CD8-positive, alpha-beta memory T cell (primary cell): ENCODE measurements around the gene KRTCAP2. TPM values are rescaled to one million over a fixed set of nuclear protein-coding genes. Genes with fewer than 3 reads are reported as not detected.
A peak's percentile ranks its signal among the peaks of the same experiment; 100 is the strongest.
"Not testable (repeated sequence)": the region's sequence is repeated elsewhere in the genome, so short reads cannot be mapped to it uniquely, and the experiment has no call there.

Experiments
- CTCF ChIA-PET: fragments of 350-600 bp; sonication (Branson Sonifier 250); formaldehyde crosslinking; loops from one replicate; lab custom pipeline; 2021; ENCODE audit warnings: antibody characterized with exemption; lab: Charles Lee
- POLR2A ChIA-PET: fragments of 350-600 bp; sonication (Branson Sonifier 250); formaldehyde crosslinking; loops from one replicate; lab custom pipeline; 2021; ENCODE audit warnings: antibody characterized with exemption; lab: Charles Lee
- DNase-seq, 5 donors: peaks; one replicate each; pipeline versions ENCODE4 v3.0.0 to v3.0.0-alpha.2; 2020 to 2022; ENCODE audit warnings: mixed read lengths in 1 of 5
- H3K27ac ChIP-seq: one replicate; pipeline ENCODE4 v1.7.0; 2013; ENCODE audit warnings: low read depth, mild to moderate bottlenecking, low read length, moderate library complexity
- H3K27me3 ChIP-seq: 2 replicates; pipeline ENCODE4 v1.7.0; 2013; ENCODE audit warnings: low read length, mild to moderate bottlenecking; ENCODE audit not compliant: insufficient read depth, poor library complexity, severe bottlenecking
- H3K36me3 ChIP-seq: 2 replicates; pipeline ENCODE4 v1.7.0; 2013; ENCODE audit warnings: mild to moderate bottlenecking, low read length, moderate library complexity; ENCODE audit not compliant: insufficient read depth
- H3K4me1 ChIP-seq: 2 replicates; pipeline ENCODE4 v1.7.0; 2013; ENCODE audit warnings: mild to moderate bottlenecking, low read length, moderate library complexity; ENCODE audit not compliant: insufficient read depth
- H3K4me3 ChIP-seq: 2 replicates; pipeline ENCODE4 v1.7.0; 2013; ENCODE audit warnings: mild to moderate bottlenecking, low read length
- H3K9me3 ChIP-seq: 2 replicates; pipeline ENCODE4 v1.7.0; 2013; ENCODE audit warnings: mild to moderate bottlenecking, low read length
- H3K27ac Mint-ChIP-seq, 8 donors: one replicate each; pipeline ENCODE4 v1.8.0; 2020 to 2021; ENCODE audit warnings: mixed read lengths in 8 of 8, mild to moderate bottlenecking in 6 of 8, inconsistent platforms in 3 of 8, moderate library complexity in 3 of 8
- H3K27me3 Mint-ChIP-seq, 2 donors: one replicate each; pipeline ENCODE4 v1.8.0; 2020 to 2021; ENCODE audit warnings: mixed read lengths in 2 of 2, mild to moderate bottlenecking in 1 of 2, moderate library complexity in 1 of 2
- H3K36me3 Mint-ChIP-seq, 3 donors: one replicate each; pipeline ENCODE4 v1.8.0; 2020 to 2021; ENCODE audit warnings: mixed read lengths in 3 of 3, inconsistent platforms in 1 of 3, mild to moderate bottlenecking in 1 of 3
- H3K4me1 Mint-ChIP-seq, 3 donors: one replicate each; pipeline ENCODE4 v1.8.0; 2020 to 2021; ENCODE audit warnings: mixed read lengths in 3 of 3, inconsistent platforms in 1 of 3, mild to moderate bottlenecking in 1 of 3
- H3K4me3 Mint-ChIP-seq, 7 donors: one replicate each; pipeline ENCODE4 v1.8.0; 2020 to 2021; ENCODE audit warnings: mixed read lengths in 7 of 7, mild to moderate bottlenecking in 6 of 7, moderate library complexity in 4 of 7, inconsistent platforms in 2 of 7
- H3K9me3 Mint-ChIP-seq, 5 donors: one replicate each; pipeline ENCODE4 v1.8.0; 2020 to 2022; ENCODE audit warnings: mixed read lengths in 5 of 5, mild to moderate bottlenecking in 3 of 5, moderate library complexity in 2 of 5, inconsistent platforms in 1 of 5
- polyA plus RNA-seq: library from polyadenylated mRNA; unstranded; fragments of 300-500 nt; fragmentation: Illumina TruSeq; gene quantifications from one replicate; pipeline ENCODE4 v1.2.3, GENCODE V29; 2021
- total RNA-seq, 2 experiments: library from RNA; stranded (reverse); gene quantifications; one replicate each; pipeline ENCODE4 v1.2.3, GENCODE V29; 2021

The KRTCAP2 gene
- total and polyA plus RNA-seq, 3 experiments from 2014 or later: 181 to 576 (median 207) TPM

GRCh38 chr1:155191904-155192303 lies 18.8 kb upstream of the KRTCAP2 start:
- Histone ChIP-seq H3K27me3 (no peaks in the 10 kb centered on the region), H3K4me3 (no peak overlapping the region), H3K4me1 (peaks cover 24% of the 10 kb centered on the region), H3K27ac (peak overlapping the region; percentile 49), H3K9me3 (no peaks in the 10 kb centered on the region), H3K36me3 (no peaks in the 10 kb centered on the region)
- Mint-ChIP-seq H3K27me3 (no peaks in the 10 kb centered on the region), H3K27ac (peak overlapping the region in 7 of 8 donors; percentile 38 to 89 (median 60)), H3K9me3 (no peaks in the 10 kb centered on the region), H3K4me1 (peaks cover 31 to 45% (median 31%) of the 10 kb centered on the region in 3 donors), H3K4me3 (peak overlapping the region in 5 of 7 donors; percentile 21 to 65 (median 46)), H3K36me3 (no peaks in the 10 kb centered on the region)
- CTCF ChIA-PET: interaction anchor here (1.1 to 1.8 kb wide), 2 partner anchors 11 to 15 kb away, joined by 4 read pairs; no protein-coding TSS in a partner anchor
- peak in 1 of 5 donors; percentile 51 for DNase-seq
- POLR2A ChIA-PET: interaction anchor here (0.6 to 3.1 kb wide), 2 partner anchors 17 to 63 kb away, joined by 6 to 16 read pairs; no protein-coding TSS in a partner anchor

- H3K4me1 ChIP-seq: peaks cover 24% of the 10 kb centered on the region
- H3K4me3 ChIP-seq, H3K36me3 ChIP-seq, H3K27ac ChIP-seq, H3K27me3 Mint-ChIP-seq, H3K9me3 Mint-ChIP-seq, H3K4me3 Mint-ChIP-seq, H3K9me3 ChIP-seq, H3K27me3 ChIP-seq, H3K36me3 Mint-ChIP-seq, CTCF ChIA-PET, POLR2A ChIA-PET, H3K27ac Mint-ChIP-seq: not testable (repeated sequence)
- H3K4me1 Mint-ChIP-seq: peaks cover 28 to 37% (median 31%) of the 10 kb centered on the region in 3 donors
- peak in 1 of 5 donors; percentile 28 for DNase-seq
These were observed 16.8 kb upstream of the KRTCAP2 start for GRCh38 chr1:155189926-155190325.

GRCh38 chr1:155188268-155188667 lies 15.2 kb upstream of the KRTCAP2 start:
- Mint-ChIP-seq H3K4me1 (peaks cover 13 to 21% (median 15%) of the 10 kb centered on the region in 3 donors), H3K27ac (peak overlapping the region; percentile 30 to 95 (median 76)), H3K9me3 (no peaks in the 10 kb centered on the region), H3K36me3 (peaks cover 0 to 4% (median 2%) of the 10 kb centered on the region in 3 donors), H3K4me3 (peak overlapping the region in 5 of 7 donors; percentile 1 to 72 (median 21)), H3K27me3 (no peaks in the 10 kb centered on the region)
- H3K4me1 ChIP-seq: peaks cover 11% of the 10 kb centered on the region
- H3K36me3 ChIP-seq: no peaks in the 10 kb centered on the region
- no peaks in the 10 kb centered on the region for H3K9me3 ChIP-seq
- no peaks in the 10 kb centered on the region for H3K27me3 ChIP-seq
- DNase-seq: peak in 1 of 5 donors; percentile 37
- ChIA-PET POLR2A (no interaction called here), CTCF (interaction anchor here (1.0 kb wide), 1 partner anchor 39 kb away, joined by 3 read pairs; no protein-coding TSS in a partner anchor)
- no peak overlapping the region for H3K27ac ChIP-seq
- no peak overlapping the region for H3K4me3 ChIP-seq

GRCh38 chr1:155187456-155187891 lies 14.4 kb upstream of the KRTCAP2 start:
- Histone ChIP-seq H3K4me1 (peaks cover 5% of the 10 kb centered on the region), H3K36me3 (no peaks in the 10 kb centered on the region)
- H3K27me3 Mint-ChIP-seq: no peaks in the 10 kb centered on the region

GRCh38 chr1:155186794-155187455 lies 13.8 kb upstream of the KRTCAP2 start:
- Histone ChIP-seq H3K27ac (no peak overlapping the region), H3K36me3 (no peaks in the 10 kb centered on the region), H3K27me3 (no peaks in the 10 kb centered on the region), H3K9me3 (no peaks in the 10 kb centered on the region), H3K4me1 (no peaks in the 10 kb centered on the region), H3K4me3 (no peak overlapping the region)
- no peaks in the 10 kb centered on the region for H3K27me3 Mint-ChIP-seq
- ChIA-PET CTCF (interaction anchor here (1.0 kb wide), 1 partner anchor 40 kb away, joined by 3 read pairs; no protein-coding TSS in a partner anchor), POLR2A (no interaction called here)
- H3K9me3 Mint-ChIP-seq: no peaks in the 10 kb centered on the region
- DNase-seq: peak in 1 of 5 donors; percentile 43
- peaks cover 0 to 9% (median 3%) of the 10 kb centered on the region in 3 donors for H3K36me3 Mint-ChIP-seq
- H3K27ac Mint-ChIP-seq: peak overlapping the region in 2 of 8 donors; percentile 74 to 80
- peaks cover 5 to 7% (median 6%) of the 10 kb centered on the region in 3 donors for H3K4me1 Mint-ChIP-seq
- H3K4me3 Mint-ChIP-seq: peak overlapping the region in 2 of 7 donors; percentile 31 to 33

More at GRCh38 chr1:155187456-155187891, 14.4 kb upstream of the KRTCAP2 start:
- H3K4me1 Mint-ChIP-seq: peaks cover 8 to 13% (median 12%) of the 10 kb centered on the region in 3 donors
- H3K4me3 Mint-ChIP-seq: peak overlapping the region in 2 of 7 donors; percentile 31 to 33
- H3K9me3 ChIP-seq: no peaks in the 10 kb centered on the region
- CTCF ChIA-PET: interaction anchor here (1.0 kb wide), 1 partner anchor 40 kb away, joined by 3 read pairs; no protein-coding TSS in a partner anchor
- H3K4me3 ChIP-seq: no peak overlapping the region
- no peak overlapping the region for H3K27ac ChIP-seq
- no peaks in the 10 kb centered on the region for H3K9me3 Mint-ChIP-seq
- peaks cover 0 to 6% (median 3%) of the 10 kb centered on the region in 3 donors for H3K36me3 Mint-ChIP-seq
- H3K27ac Mint-ChIP-seq: peak overlapping the region in 2 of 8 donors; percentile 90 to 92
- DNase-seq: peak in 1 of 5 donors; percentile 26
- H3K27me3 ChIP-seq: no peaks in the 10 kb centered on the region
- POLR2A ChIA-PET: no interaction called here

- Mint-ChIP-seq H3K27me3 (no peaks in the 10 kb centered on the region), H3K9me3 (no peaks in the 10 kb centered on the region), H3K4me3 (no peak overlapping the region), H3K4me1 (peaks cover 5 to 6% (median 6%) of the 10 kb centered on the region in 3 donors), H3K27ac (no peak overlapping the region), H3K36me3 (peaks cover 0 to 14% (median 3%) of the 10 kb centered on the region in 3 donors)
- no peaks in the 10 kb centered on the region for H3K9me3 ChIP-seq
- H3K4me1 ChIP-seq: no peaks in the 10 kb centered on the region
- no peak overlapping the region for H3K27ac ChIP-seq
- no peaks in the 10 kb centered on the region for H3K36me3 ChIP-seq
- H3K4me3 ChIP-seq: no peak overlapping the region
- ChIA-PET POLR2A (no interaction called here), CTCF (interaction anchor here (1.1 kb wide), 1 partner anchor 13 kb away, joined by 4 read pairs; the partner anchor contains the start of gene KRTCAP2)
- H3K27me3 ChIP-seq: no peaks in the 10 kb centered on the region
- peak in 1 of 5 donors; percentile 24 for DNase-seq
These were observed 13.1 kb upstream of the KRTCAP2 start for GRCh38 chr1:155186067-155186793.

GRCh38 chr1:155185783-155186066 lies 12.6 kb upstream of the KRTCAP2 start:
- no peaks in the 10 kb centered on the region for H3K4me1 ChIP-seq
- no peaks in the 10 kb centered on the region for H3K27me3 ChIP-seq
- peaks cover 0 to 15% (median 3%) of the 10 kb centered on the region in 3 donors for H3K36me3 Mint-ChIP-seq
- no peaks in the 10 kb centered on the region for H3K9me3 ChIP-seq
- H3K27ac ChIP-seq: no peak overlapping the region
- no peak overlapping the region for H3K27ac Mint-ChIP-seq
- no peaks in the 10 kb centered on the region for H3K36me3 ChIP-seq
- ChIA-PET CTCF (interaction anchor here (1.1 to 1.3 kb wide), 2 partner anchors 8 to 13 kb away, joined by 4 to 8 read pairs; partner anchors contain the start of gene KRTCAP2), POLR2A (no interaction called here)
- peak in 1 of 5 donors; percentile 6 for DNase-seq
- no peaks in the 10 kb centered on the region for H3K27me3 Mint-ChIP-seq
- H3K4me3 ChIP-seq: no peak overlapping the region
- no peak overlapping the region for H3K4me3 Mint-ChIP-seq
- H3K9me3 Mint-ChIP-seq: no peaks in the 10 kb centered on the region
- H3K4me1 Mint-ChIP-seq: peaks cover 5 to 6% (median 6%) of the 10 kb centered on the region in 3 donors
